ENCODE measurements around the gene RIPK1.

Gene RIPK1

DNA sequence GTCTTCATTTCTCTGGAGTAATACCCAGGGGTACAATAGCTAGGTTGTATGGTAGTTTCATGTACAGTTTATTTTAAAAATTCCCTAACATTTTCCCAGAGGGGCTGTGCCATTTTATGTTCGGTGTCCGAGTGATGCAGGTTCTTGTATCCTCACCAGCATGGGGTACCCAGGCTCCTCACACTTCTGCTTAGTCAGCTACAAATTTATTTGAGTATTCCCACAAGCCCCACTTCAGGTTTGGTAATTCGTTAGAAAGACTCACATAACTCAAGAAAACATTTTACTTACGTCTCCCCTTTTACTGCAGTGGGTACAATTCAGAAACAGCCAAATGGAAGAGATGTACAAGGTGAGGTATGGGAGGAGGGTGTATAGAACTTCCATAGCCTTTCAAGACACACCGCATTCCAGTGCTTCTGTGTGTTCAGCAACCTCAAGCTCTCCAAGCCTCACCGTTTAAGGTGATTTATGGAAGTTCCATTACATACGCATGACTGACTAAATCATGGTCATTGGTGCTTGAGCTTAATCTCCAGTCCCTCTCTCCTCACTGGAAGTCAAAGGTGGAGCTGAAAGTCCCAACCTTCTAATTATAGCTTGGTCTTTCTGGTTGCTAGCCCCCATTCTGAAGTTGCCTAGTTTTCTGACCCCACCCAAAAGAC lies 18.1 kb downstream of the RIPK1 start:
- no peak for DNase-seq

DNA sequence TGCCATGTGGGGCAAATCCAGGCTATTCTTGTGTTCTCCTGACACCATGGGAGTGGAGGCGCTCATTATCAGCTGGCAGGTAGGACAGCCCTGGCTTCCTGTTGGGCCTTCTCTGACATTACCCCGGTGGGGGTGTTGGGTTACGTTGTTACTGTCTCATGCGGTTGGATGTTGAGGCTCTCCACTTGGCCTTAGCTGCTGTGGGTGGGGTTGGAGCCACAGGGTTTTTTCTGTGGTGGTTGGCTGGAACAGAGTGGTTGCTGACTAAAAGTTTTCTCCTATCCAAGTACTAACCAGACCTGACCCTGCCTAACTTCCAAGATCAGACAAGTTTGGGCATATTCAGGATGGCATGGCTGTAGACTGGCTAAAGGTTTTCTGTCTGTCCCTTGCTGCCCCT lies 20.2 kb downstream of the RIPK1 start:
- DNase-seq: no peak

DNA sequence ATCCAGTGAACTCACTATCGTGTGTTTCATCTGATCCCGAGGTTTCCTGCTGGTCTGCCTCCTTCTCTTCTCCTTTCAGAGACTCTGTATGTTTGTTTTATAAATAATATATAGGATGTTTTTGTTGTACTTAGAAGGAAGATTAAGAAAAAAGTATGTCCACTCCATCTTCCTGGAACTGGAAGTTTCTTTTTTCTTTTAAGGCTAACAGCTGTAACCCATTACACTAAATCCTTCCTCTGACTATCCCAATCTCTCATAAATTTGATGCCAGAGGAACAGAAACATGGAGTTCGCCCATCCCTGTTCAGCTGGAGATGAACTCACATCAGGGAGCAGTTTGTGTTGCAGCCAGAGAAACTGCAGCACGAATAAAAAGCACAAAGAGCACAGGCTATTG lies 20.7 kb downstream of the RIPK1 start:
- DNase-seq: no peak

DNA sequence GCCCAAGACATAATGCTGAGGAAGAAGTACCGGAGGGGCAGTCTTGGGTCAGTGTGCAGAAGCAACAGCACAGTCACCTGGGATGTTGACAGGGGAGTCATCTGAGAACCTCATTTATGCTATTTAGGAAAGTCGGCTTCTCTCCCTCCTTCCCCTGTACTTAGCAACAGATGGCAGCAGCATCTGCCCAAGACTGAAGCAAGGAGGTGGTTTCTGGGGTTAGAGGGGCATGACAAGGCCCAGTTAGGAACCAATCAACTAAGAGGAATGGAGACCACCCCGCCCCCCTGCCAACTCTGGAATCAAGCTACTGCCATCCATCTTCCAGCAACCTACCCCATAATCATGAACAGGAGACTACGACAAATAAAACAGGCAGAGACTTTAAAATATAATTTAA lies 21.7 kb downstream of the RIPK1 start:
- no peak for DNase-seq

DNA sequence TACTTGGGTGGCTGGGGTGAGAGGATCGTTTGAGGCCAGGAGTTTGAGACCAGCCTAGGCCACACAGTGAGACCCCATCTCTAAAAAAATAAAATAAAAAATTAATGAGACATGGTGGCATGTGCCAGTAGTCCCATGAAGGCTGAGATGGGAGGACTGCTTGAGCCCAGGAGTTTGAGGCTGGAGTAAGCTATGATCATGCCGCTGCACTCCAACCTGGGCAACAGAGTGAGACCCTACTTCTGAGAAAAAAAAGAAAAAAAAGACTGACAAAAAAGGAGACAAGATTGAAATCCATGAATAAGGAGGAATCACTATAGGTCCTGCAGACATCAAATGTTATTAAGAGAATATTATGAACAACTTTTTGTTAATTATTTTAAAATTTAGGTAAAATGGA lies 26.5 kb downstream of the RIPK1 start:
- no peak for DNase-seq

DNA sequence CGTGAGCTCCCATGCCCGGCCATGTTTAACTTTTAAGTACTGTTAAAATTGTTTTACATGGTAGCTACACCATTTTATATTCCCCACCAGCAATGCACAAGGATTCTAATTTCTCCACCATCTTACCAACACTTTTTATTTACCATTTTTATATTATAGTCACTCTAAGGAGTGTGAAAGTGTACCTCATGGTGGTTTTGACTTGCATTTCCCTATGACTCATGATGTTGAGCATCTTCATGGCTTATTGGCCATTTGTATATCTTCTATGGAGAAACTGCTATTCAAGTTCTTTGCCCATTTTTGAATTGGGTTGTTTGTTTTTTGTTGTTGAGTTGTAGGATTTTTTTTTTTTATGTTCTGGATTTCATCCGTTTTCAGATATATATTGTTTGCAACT lies 34.6 kb downstream of the RIPK1 start:
- DNase-seq: no peak

DNA sequence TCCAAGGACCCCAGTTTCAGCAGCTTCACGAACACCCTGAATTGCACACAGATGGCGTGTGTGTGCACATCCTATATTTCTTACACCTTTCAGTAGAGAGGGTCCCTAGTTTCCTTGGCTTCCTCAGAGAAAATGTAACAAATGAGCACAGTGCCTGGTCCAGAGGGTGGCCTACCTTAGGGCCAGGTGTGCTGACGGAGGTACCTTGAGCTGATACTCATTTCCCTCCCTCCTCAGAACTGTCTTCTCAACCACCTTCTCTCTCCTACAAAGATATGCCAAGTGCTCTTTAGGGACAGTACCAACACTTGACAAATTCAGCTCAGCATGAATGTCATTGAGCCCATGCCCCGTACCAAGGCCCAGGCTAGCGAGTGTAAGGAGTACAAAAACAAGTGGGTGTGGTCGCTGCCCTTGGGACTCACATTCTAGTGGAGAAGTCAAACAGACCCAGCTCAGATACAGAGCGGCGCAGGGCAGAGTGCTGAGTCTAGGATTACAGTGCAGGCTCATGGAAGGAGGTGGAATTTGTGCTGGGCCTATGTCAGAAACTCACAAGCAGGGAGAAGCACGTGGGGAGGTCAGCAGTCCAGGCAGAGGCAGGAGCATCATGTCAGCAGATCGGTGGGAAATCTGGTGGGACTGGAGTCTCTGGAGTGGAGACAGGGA lies 40.6 kb downstream of the RIPK1 start:
- no peak for DNase-seq

DNA sequence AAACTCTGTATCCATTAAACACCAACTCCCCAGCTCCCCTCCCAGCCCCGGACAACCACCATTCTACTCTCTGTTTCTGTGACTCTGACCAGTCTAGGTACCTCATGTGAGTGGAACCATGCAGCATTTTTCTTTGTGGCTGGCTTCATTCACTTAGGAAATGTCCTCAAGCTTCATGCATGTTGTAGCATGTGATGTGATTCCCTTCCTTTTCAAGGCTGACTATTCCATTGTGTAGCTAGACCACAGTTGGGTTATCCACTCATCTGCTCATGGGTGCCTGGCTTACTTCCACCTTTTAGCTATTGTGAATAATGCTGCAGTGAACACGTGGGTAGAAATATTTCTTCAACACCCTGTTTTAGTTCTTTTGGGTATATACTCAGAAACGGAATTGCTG lies 41.5 kb downstream of the RIPK1 start:
- DNase-seq: no peak

DNA sequence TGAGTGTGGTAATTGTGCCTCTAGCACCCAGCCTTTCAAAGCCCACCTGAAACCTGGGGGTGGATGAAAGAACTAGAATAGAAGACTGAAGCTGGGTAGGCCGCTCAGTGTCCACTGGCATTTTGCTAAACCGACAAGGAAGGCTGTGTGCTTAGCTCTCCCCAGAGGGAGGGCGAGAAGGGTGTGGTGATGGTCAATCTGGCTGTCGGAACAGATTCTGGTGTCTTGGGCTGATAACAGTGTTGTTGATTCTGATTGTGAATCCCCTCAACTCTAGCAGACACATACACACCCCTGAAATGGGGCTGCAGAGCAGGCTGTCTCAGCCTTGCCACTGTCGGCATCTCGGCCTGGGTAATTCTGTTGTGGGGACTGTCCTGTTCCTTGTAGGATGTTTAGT lies 46.1 kb downstream of the RIPK1 start:
- no peak for DNase-seq

DNA sequence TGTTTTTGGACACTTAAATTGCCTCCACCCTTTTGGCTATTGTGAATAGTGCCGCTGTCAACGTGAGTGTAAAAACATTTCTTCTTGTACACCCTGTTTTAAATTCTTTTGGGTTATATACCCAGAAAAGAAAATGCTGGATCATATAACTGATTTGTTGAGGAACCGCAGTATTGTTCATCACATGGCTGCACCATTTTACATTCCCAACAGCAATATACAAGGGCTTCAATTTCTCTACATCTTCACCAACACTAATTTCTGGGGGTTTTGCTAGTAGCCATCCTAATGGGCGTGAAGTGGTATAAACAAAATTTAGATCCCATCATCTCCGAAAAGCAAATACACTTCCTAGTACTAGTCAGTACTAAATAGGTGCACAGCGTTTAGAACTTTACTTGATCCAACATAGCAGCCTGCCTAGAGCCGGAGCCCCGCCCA lies 49.6 kb downstream of the RIPK1 start:
- no peak for DNase-seq

DNA sequence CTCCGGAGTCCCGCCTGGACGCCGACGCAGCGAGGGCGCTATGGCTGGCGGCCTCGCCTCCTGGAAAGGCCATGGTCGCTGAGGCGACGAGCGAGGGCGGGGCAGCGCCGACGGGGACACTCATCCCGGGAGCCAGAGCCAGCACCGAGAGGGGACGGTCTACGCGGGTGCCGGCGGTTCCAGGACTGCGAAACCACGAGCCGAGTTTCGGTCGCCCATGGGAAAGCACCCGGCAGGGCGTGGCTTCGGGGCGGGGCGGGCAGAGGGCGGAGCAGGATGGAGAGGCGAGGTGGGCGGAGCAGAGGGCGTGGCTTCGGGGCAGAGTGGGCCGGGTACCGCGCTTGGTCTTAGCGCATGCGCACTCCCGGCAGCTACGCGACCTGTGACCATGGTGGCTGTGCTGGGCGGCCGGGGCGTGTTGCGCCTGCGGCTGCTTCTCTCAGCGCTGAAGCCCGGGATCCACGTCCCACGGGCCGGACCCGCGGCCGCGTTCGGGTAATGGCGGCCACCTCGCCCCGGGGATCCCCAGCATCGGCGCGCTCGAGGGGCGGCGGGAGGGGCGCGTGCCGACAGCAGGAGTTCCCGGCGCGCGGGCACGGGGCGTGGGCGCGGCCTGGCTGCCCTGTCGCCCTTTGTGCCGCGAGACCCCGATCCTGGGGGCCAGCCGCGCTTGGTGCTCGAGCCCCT lies 50.2 kb downstream of the RIPK1 start, which contains the start of gene BPHL:
BPHL (plus strand) TSS at position 359 of the 687 bp plus-strand sequence; CDS start at position 389, 30 bp downstream.
- peak; percentile 100 for DNase-seq

DNA sequence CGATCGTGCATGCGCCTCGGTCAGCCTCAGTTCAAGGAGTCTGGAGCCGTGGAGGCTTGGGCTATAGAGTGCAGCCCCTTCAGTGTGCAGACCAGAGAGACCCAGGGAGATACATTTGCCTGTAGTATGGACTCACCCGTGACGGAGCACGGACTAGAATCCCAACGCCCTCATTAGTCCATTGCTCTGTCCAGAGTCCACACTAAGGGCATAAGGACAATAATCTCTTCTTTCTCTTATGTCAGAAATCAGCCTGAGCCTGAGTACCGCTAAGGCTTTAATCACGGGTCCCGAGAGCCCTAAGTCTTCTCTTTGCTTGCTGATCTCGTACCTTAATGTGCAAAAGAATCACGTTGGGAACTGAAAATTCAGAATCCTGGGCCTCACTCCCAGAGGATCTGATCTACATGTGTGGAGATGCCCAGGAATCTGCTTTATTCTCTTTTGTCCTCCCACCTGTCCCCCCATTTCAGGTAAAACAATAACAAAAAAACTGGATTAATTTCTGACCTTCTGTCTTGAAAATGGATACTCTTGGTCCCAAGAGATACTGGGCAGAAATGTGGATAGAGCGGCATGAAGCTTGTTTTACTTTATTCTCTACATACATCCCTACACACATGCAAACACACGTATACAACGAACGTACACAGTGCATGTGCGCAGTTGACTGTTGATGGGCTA lies 50.9 kb downstream of the RIPK1 start:
- DNase-seq: no peak

DNA sequence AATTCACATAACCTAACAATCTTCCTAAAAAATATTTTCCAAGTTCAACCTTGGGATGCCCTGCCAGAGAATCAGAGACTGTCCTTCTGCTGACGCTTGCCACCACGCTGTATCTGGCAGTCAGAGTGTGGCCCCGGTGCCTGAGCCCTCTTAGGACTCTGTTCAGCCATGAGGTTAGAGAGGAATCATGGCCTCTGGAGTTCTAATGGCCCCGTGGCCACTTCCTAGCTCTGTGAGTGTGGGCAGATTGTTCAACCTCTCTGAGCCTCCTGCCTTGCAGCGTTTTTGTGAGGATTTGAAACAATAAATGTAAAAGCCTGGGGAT lies 52.4 kb downstream of the RIPK1 start:
- DNase-seq: no peak

DNA sequence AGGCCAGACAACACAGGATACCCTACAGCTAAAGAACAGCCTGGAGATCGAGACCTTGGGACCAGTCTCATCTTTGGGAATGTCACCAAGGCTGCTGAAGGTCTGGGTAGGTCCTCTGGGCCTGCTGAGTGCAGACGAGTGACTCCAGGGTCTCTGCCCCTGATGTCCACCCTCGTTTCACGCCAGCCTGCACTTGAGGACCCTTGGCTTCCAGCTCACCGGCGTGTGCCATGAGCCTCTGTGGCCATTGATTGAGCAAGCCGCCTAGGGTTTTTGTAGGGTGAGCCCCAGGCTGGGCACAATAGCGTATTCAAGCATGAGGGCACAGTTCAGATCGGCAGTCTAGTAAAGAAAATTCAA lies 54.5 kb downstream of the RIPK1 start:
- DNase-seq: no peak

DNA sequence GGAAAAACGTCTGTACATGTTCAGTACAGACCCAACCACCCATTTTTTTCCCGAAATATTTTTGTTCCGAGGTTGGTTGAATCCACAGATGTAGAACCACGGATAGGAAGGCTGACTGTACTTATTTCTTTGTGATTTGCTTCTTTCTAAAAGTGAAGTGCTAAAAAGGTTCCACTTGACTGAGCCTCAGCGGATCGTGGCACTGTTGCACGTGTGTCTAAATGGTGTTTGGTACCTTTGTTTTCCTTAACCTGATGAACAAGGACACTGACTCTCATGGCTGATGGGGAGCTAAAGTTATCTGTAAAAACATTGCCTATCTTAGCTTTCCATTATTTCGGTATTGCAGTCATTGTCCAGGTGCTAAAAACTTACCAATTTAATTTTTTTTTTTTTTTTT lies 56.4 kb downstream of the RIPK1 start:
- no peak for DNase-seq

DNA sequence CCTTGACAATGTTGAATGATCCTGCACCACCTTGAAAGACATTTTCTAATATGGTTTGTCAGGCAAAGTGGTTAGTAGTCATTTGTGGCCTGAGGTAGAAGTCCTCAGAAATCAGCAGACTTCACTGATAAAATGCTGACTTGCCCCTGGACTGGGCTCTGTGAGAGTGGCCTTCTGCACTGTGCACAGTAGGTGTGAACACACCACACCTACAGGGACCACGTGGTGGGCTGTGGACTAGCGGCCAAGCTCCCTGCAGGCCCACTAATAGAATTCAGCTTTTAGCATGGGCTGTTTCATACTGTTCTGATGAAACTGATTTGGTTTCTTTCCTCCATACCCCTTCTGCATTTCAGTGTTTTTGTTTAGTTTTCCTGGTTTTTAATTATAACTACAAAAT lies 57.5 kb downstream of the RIPK1 start:
- no peak for DNase-seq

DNA sequence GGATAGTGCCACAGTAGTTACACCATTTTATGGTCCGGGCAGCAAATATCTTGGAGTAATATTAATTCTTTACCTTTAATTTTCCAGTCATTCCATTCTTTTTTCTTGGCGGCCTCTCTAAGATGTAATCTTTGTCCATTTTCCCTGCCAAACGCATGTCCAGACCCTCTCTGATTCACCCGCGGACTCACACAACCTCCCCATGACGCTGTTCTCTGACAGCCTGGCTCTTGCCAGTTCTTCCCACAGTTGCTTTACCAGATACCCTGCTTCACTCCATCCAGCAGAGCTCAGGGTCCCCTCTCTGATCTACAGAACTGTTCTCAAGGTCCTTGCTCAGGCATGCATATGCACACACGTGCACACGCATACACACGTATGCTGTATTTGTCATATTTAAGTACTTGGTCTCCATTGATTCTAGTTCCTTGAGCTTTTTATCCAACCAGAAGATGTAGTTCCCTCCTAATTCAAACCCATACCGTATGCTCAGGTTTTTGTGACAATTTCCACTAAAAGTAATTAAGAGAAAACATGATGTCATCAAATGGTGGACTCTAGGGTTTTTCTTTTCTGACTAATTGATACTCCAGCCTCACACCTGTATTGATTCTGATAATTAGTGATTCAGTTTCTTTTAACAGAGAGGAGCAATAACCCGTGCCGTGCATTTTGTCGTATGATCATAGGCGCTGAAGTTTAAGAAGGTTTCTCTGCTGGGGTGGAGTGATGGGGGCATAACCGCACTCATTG lies 60.2 kb downstream of the RIPK1 start:
- DNase-seq: no peak

DNA sequence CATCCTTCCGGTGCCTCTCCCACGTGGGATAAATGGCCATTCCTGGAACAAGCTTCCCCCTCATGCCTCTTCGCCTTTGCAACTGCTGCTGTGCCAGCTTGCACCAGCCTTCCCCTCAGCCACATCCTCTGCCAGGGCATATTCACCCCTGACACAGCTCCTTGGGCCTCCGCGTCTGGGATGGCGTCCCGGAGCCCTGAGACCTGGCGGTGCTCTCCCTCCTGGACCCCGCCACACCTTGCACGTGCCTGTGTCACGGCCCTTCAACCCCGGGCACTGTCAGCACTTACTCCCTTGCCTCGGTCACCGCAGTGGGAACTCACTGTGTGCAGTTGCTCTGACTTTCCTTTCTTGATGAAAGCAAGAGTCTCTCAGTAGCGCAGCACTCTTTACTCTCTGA lies 63.4 kb downstream of the RIPK1 start:
- no peak for DNase-seq

DNA sequence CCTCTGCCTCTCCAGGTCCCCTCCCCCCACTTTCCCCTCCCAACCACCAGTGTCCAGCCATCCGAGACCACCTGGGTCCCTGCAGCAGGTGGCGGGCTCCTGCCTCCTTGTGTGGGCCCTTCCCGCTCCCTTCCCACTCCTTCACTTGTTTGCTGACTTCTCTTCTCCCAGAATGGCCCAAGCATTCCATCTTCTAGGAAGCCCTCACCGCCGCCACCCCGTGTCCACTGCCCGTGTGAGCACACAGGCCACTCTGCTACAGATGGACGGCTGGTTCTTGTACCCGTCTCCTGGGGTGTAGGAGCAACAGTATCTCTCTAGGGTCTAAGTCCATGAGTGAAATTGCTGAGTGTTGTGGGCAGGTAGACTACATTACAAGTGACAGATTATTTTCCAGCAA lies 65.2 kb downstream of the RIPK1 start:
- DNase-seq: no peak

DNA sequence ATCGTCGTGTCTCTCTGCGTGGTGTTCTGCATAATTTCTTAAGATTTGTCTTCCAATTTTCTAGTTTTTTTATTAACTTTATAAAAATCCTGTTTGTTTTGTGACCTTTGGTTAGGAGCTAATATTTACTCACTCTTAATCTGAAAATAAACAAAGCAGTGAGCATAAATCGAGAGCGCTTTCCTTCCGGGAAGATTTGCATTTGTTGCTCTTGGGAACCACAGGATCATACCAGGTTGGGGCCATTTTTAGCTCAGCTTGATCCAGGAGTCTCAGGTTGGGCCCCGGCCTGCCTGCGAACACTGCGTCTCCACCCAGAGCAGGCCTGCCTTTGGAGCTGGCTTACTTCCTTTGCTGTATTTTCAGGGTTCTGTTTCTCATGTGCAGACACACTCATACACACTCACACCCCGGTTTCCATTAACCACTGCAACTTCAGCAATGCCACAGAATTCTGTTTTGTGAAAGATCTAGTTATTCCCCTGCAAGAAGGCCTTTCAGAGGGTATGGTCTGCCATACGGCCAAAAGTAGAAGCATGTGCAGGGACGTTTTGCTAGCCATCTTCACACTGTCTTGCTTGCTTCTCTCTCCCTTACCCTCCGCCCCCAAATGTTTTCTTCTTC lies 67.5 kb downstream of the RIPK1 start:
- DNase-seq: no peak

DNA sequence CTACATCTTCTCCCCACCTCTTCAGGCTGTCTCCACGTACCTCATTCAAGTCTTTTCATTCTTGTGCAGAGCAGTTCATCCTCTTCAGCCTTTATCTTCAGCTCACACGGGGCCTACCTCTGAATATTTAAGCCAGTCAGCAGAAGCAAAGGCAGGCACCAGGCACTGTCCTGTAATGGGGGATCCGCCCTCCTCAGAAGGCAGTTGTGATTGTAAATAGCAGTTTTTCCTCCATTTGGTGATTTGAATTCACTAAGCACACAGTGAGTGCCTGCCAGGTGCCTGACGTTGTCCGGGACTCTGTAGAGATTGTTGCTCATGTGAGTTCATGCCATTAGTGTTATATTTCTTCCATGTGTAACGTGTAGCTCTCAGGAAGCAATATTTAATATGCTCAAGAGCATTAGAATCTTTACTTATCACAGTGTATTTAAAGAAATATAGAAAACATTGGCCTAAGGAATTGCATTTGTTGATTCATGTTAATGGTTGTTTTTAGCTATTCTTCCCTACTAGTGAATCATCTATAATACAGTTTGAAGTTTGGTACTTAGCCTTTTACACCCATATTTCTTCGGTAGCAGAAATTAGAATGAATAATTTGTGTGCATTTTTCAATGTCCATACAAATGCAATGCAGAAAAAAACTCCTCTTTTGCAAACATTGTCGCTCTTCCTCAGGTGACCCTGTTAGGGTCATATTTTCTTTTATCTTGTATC lies 68.2 kb downstream of the RIPK1 start:
- no peak for DNase-seq

Data from activated CD4-positive, alpha-beta T cell treated with anti-CD3 and anti-CD28 coated beads, Interleukin-2, Interleukin-6, amounts not matched to agents 100 ng/mL and 50 ng/mL, durations not matched to agents 16 hours and 8 hours (primary cell).